Ecto neural progenitor cell (in vitro differentiated cells): Measurements from ENCODE around the gene LRRC9.
A peak's percentile ranks its signal among the peaks of the same experiment; 100 is the strongest.
"Not testable (repeated sequence)": the region's sequence is repeated elsewhere in the genome, so short reads cannot be mapped to it uniquely, and the experiment has no call there.

Source experiments
- DNase-seq: peaks from one replicate; pipeline ENCODE4 v3.0.0-alpha.2; 2018; ENCODE audit warnings: low spot score

The LRRC9 gene

GRCh38 chr14:59919570-59920377 lies at the start of gene LRRC9:
LRRC9 (plus strand) TSS chr14:59920144.
- DNase-seq, result peak; percentile 98

GRCh38 chr14:59870277-59871165 lies 49.4 kb upstream of the LRRC9 start, which contains the start of gene RTN1:
RTN1 (minus strand) TSS chr14:59870776; CDS start chr14:59870630, 146 bp downstream.
- peak; percentile 83 for DNase-seq

DNA sequence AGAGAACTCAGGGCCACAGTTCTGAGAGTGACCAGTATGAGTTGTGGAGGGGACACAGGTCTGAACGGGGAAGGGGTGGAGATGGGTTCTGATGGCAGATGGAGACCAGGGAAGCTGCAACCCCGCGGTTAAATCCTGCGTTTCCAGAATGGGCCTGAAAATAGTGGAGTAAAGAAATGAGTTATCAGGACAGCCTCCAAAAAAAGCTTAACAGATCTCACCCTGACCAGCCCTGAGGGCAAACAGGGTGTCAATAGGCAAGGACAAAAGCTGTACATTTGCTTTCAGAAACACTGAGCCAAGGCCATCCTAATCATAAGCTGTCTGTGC lies 48.8 kb upstream of the LRRC9 start:
- DNase-seq, result no peak

DNA sequence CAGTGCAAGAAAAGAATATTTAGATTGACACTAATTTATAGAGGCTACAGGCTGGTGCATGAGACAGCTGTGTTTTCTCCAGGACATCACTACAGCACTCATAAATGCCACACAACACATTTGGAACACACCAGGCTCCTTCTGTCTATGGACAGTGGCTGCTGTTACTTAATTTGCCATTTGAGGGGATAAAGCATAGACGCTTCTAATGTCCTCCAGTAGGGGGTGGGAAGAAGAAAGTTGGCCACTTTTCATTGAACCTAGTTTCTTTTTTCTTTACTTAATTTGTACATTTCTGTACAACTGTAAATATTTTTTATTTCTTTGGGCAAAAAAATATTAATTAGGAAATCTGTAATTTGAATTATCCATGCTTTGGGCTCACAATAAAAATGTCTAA lies 37.0 kb upstream of the LRRC9 start:
- no peak for DNase-seq

DNA sequence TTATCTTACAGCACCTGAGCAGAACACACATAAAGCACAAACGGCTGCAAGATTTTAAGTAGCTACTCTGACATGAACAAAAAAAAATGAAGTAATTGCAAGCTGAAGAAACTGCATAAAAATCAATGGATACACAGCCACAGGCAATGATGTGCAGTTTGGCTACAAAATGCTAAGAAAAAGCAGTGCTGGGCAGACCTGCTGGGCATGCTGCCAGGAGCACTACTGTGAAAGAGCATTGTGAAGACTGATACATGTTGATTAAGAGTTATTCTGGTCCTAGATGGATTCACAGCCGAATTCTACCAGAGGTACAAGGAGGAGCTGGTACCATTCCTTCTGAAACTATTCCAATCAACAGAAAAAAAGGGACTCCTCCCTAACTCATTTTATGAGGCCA lies 29.3 kb upstream of the LRRC9 start:
- no peak for DNase-seq

- no peak for DNase-seq
Measured at GRCh38 chr14:59895721-59896120, 24.2 kb upstream of the LRRC9 start.

DNA sequence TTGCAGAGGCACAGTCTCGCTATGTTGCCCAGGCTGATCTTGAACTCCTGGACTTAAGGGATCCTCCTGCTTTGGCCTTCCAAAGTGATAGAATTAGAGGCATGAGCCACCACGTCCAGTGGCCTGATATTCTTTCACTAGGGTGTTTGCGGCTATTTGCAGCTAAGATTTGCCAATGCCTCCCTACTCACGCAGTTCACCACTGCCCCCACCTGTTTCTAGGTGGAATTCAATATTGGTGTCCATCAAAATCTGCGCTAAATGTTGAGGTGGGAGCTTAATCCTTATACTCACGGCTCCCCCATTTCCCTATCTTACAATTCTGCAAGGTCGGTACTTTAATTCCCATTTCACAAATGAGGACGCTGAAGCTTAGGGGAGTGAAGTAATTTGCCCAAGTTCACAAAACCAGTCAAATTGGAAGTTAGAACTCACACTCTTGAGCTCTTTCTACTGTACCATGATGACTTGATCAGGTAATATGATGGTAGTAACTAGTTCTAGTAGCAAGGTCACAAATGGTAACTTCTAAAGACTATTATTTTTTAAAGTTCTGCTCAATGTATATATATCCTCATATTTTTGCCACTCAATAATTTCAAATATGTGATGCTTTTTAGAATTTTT lies 22.1 kb upstream of the LRRC9 start:
- DNase-seq, result peak; percentile 52

GRCh38 chr14:59900556-59900955 lies 19.4 kb upstream of the LRRC9 start:
- no peak for DNase-seq

DNA sequence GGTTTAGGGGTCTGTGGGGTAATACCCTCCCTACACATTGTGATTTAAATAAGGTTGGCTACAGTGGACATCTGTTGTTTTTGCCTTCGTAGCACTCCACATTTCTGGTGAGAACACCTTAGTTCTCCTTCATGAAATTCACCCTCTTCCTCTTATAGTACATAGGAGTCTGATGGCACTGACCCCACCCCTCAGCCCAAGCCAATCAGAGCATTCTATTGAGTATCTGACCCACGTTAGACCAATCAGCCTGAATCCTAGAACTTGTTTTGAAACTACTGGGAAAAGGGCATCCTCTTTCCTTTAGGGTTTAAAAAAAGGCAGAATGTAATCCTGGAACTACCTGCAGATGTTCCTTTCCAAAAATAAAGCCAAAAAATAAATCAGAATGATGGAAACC lies 15.8 kb upstream of the LRRC9 start:
- DNase-seq, result no peak

DNA sequence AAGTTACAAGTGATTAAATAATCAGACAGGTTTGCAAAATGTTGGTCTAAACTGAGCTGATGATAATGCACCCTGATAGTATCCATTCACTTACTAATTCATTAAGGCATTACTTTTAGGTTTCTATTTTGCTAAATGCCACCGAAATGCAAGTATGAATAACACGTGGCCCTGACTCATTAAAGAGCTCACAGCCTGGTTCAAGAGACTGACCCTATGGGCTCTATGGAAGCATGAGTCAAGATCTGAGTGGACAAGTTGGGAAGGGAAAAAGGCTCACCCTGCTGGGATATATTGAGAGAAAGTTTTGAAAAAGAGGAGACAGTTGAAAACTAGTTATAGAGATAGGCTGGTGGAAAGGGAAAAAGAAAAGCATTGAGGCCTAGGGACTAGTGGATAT lies 14.8 kb upstream of the LRRC9 start:
- DNase-seq, result no peak

GRCh38 chr14:59912443-59912842 lies 7.5 kb upstream of the LRRC9 start:
- no peak for DNase-seq

DNA sequence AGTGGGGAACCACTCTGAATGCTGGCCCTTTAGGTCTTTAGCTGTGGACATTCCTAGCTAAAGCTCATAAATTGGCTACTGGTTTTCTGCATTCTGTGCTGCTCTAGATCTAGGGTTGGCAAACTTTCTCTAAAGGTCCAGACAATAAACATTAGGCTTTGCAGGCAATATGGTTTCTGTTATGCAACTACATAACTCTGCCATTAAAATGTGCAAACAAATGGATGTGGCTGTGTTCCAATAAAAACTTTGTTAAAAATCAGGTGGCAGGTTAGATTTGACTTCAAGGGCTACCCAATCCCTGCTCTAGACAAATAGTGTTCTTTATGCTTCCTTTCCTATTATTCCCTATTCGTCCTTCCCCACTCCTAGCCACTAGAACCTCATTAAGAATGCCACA lies 6.8 kb upstream of the LRRC9 start:
- DNase-seq, result no peak

DNA sequence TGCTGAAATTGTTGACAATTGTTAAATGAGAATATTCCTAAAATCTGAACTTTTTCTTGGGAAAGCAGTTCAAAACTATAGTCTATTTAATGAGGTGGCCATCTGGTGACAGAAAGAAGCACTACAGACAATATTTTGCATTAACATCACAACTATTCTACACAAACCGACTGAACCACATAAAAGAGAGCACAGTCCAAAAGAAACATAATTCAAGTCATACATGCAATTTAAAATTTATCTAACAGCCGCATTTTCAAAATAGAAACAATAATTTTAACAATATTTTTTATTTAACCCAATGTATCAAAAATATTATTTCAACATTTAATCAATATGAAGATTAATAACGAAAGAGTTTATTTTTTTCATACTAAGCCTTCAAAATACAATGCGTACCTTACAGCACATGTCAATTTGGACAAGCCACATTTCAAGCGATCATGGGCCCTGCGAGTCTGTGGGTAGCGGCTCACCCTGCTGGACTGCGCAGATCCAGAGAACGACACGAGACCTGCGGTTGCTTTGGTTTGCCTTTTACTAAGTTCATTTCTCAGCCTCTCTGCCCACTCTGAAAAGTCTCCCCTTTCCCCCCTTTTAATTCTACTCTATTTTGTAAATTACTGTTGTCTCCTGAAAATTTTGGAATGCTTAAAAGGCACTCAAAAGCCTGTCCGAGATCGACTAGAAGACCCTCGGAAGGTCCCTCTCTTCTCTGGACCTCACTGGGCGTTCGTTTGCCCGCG lies 947 bp upstream of the LRRC9 start:
- DNase-seq, result no peak

DNA sequence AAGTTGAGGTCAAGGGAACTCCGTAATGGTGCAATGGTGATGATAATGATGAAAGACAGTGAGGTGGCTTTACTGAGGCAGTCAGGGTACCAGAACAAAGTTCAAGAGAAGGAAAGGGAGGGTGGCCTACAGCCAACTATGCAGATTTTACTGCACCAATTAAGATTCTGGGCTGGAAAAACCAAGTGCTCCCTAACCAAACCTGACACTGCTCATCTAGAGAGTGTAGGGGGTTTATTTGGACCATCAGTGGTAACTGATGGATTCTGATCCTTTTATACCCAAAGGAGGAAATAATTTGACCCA lies 387 bp downstream of the LRRC9 start:
- no peak for DNase-seq

GRCh38 chr14:59925797-59926196 lies 5.9 kb downstream of the LRRC9 start:
- no peak for DNase-seq

DNA sequence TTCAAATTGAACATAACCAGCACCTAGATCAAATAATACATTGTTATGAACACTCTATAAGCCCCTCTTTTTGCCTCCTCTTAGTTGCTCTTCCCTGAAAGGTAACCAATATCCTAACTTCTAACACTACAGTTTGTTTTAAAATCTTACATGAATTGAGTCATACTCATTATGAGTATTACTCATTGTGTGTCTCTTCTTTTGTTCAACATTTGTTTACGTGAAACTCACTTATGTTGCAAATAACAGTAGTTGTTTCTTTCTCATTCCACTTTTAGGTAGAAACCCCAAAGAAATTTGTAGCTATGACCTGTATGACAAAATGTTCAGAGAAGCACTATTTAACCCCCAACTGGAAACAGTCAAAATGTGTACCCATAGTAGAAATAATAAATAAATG lies 6.6 kb downstream of the LRRC9 start:
- DNase-seq, result no peak

DNA sequence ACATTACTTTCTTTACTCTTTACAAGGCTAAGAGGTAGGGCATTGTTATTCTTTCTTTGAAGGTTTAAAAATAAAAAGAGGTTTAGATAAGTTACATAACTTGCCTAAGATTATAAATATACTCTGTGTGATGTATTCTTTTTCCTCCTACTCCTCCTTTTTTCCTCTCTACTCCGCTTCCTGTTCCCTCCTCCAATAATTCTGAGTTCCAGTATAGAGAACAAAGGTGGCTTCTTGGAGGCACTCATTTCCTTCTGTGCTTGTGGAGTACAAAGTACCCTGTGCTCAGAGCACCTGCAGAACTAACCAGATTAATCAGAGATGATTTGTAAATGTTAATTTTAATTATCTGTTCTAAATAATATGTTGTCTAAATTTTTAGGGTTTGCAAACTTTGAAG lies 11.3 kb downstream of the LRRC9 start:
- no peak for DNase-seq

- no peak for DNase-seq
Measured at GRCh38 chr14:59936145-59936544, 16.2 kb downstream of the LRRC9 start.

DNA sequence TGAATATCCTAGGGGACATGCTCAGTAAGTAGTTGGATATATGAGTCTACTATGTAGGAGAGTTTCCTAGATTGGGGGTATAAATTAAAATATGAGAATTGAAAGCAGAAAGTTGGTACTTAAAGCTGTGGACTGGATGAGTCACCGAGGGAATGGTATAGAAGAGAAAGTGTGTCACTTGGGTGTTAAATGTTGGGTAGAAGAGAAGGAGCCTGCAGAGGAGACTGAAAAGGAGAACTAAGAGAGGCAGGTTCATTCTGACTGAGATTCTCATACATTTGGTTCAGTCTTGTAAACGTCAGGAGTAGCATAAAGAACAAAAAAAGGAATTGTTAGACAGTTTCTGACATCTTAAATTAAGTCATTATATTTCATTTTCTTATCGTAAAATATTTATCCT lies 19.9 kb downstream of the LRRC9 start:
- no peak for DNase-seq

DNA sequence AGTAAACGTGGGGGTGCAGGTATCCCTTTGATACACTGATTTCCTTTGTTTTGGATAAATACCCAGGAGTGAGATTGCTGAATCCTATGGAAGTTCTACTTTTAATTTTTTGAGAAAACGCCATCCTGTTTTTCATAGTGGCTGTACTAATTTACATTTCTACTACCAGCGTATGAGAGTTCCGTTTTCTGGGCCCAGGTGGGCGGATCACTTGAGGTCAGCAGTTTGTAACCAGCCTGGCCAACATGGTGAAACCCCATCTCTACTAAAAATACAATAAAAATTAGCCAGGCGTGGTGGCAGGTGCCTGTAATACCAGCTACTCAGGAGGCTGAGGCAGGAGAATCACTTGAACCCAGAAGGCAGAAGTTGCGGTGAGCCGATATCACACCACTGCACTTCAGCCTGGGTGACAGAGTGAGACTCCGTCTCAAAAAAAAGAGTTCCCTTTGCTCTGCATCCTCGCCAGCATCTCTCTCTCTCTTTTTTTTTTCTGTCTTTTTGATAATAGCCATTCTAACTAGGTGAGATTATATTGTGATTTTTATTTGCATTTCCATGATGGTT lies 22.4 kb downstream of the LRRC9 start:
- DNase-seq, result not testable (repeated sequence)

DNA sequence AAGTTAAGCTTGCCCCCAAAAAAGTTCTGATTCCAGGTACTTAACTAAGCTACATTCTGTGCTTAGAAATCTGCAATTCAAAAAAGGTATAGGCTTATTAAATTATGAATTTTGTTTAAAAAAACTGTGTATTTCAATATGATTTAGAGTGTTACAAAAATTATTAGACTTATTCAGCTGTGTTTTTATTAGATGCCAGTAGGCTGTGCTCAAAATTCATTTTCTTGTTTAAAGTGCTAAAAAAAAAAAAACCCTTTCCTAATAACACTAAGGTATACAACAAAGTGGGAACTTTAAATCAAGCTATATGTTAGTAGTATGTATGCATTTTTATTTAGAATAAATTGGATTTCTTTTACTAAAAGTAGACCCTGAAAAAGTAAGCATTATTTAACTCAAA lies 25.0 kb downstream of the LRRC9 start:
- DNase-seq, result no peak

- DNase-seq, result not testable (repeated sequence)
Measured at GRCh38 chr14:59952141-59952540, 32.2 kb downstream of the LRRC9 start.
